Activated T-cell treated with anti-CD3 and anti-CD28 coated beads, Interleukin-2, amount 50 U/mL, for 4 hours (primary cell): ENCODE data around the gene WDR72. TPM values are rescaled to one million over a fixed set of nuclear protein-coding genes. Genes with fewer than 3 reads are reported as not detected.
"Not testable (repeated sequence)": the region's sequence is repeated elsewhere in the genome, so short reads cannot be mapped to it uniquely, and the experiment has no call there.

Experiments used
- ATAC-seq, 2 donors: fragments of 200-7000 bp; cut with Tn5 transposase; one replicate each; pipeline ENCODE4 v1.10.0; 2021
- DNase-seq: peaks from one replicate; pipeline ENCODE4 v3.0.0-alpha.2; 2020
- H3K27me3 Mint-ChIP-seq: one replicate; pipeline ENCODE4 v1.8.0; 2021; ENCODE audit warnings: low read depth, mixed read lengths
- H3K36me3 Mint-ChIP-seq: one replicate; pipeline ENCODE4 v1.8.0; 2022; ENCODE audit warnings: mixed read lengths; ENCODE audit not compliant: insufficient read depth
- H3K4me1 Mint-ChIP-seq: one replicate; pipeline ENCODE4 v1.8.0; 2021; ENCODE audit warnings: low read depth, mixed read lengths
- H3K4me3 Mint-ChIP-seq: one replicate; pipeline ENCODE4 v1.8.0; 2021; ENCODE audit warnings: mild to moderate bottlenecking, moderate library complexity, mixed read lengths
- H3K9me3 Mint-ChIP-seq: one replicate; pipeline ENCODE4 v1.8.0; 2021; ENCODE audit warnings: mixed read lengths
- total RNA-seq, 3 donors: library from RNA; stranded (reverse); gene quantifications; one replicate each; pipeline ENCODE4 v1.2.1, GENCODE V29; 2021

Gene WDR72
- total RNA-seq, 3 donors from 2014 or later = 0.03 TPM; not detected in 2

DNA sequence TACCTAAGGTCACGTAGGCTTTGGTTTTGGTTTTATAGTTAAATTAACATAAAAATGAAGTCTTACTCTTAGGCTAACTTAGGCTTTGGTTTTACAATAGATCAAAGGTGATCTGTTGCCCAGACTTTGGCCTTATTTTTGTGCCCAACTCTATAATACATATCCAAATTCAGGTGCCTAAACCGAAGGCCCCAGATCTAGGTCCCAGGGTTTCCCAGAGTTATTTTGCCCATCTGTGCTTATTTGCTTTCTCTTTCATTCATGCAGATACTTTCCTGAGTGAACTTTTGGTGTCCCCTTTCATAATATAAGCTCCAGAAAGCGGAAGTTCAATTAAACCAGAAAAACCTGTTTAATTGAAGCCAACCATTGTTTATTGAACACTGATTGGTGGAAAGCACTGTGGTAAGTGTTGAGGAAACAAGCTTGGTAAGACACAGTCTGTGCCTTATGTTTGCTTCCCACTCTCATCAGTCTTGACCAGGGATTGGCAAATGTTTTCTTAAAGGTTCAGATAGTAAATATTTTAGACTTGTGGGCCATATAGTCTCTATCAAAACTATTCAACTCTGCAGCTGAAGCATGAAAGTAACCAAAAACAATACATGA is 209.7 kb downstream of the WDR72 start:
- no peak overlapping the region for H3K4me3 Mint-ChIP-seq

DNA sequence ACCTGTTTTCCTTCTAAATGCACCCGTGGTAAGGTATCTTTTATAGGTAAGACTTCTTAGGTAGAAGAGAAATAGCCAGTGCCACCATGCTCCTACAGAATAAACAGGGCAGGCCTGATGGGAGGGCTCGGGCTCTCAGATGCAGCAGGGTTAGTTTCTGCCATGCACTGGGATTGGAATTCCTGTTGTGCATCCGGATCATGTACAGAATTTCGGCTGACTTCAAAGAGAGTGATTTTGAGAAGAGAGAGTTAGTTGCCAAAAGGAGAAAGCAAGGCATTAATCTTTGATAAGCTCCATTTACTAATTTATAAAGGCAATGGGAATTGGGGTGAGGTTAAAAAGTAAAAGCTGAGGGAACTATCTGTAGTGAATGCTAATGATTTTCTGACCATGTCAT is 211.2 kb downstream of the WDR72 start:
- Mint-ChIP-seq H3K9me3 (no peaks in the 10 kb centered on the region), H3K27me3 (no peaks in the 10 kb centered on the region), H3K4me1 (no peaks in the 10 kb centered on the region), H3K36me3 (no peaks in the 10 kb centered on the region), H3K4me3 (no peak overlapping the region)
- DNase-seq (no peak), ATAC-seq (no peak)

More for the DNA sequence above, 209.7 kb downstream of the WDR72 start:
- Mint-ChIP-seq H3K27me3 (no peaks in the 10 kb centered on the region), H3K9me3 (no peaks in the 10 kb centered on the region), H3K36me3 (no peaks in the 10 kb centered on the region), H3K4me1 (no peaks in the 10 kb centered on the region)
- no peak for ATAC-seq
- no peak for DNase-seq

DNA sequence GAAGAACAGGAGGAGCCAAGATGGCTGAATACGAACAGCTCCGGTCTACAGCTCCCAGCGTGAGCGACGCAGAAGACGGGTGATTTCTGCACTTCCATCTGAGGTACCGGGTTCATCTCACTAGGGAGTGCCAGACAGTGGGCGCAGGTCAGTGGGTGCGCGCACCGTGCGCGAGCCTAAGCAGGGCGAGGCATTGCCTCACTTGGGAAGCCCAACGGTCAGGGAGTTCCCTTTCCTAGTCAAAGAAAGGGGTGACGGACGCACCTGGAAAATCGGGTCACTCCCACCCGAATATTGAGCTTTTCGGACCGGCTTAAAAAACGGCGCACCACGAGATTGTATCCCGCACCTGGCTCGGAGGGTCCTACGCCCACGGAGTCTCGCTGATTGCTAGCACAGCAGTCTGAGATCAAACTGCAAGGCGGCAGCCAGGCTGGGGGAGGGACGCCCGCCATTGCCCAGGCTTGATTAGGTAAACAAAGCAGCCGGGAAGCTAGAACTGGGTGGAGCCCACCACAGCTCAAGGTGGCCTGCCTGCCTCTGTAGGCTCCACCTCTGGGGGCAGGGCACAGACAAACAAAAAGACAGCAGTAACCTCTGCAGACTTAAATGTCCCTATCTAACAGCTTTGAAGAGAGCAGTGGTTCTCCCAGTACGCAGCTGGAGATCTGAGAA is 218.7 kb downstream of the WDR72 start:
- H3K9me3 Mint-ChIP-seq, H3K4me3 Mint-ChIP-seq, H3K27me3 Mint-ChIP-seq, ATAC-seq, DNase-seq, H3K4me1 Mint-ChIP-seq, H3K36me3 Mint-ChIP-seq: not testable (repeated sequence)

DNA sequence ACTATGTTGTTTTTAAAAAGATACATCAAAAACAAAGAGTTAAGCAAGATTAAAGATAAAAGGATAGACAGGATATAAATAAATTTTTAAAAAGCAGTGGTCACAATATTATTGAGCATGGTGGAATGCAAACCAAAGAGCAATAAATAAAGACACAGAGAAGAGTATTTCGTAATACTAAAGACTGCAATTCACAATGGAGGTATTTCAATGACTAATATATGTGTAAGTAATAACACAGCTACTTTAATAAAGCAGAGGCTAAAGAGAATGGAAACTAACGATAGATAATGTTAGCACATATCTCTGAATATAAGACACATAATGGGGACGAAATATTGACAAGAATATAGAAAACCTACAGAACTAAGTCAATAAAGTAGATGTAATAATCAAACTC is 219.6 kb downstream of the WDR72 start:
- H3K27me3 Mint-ChIP-seq = no peaks in the 10 kb centered on the region
- H3K9me3 Mint-ChIP-seq = peaks cover 5% of the 10 kb centered on the region
- no peak overlapping the region for H3K4me3 Mint-ChIP-seq
- no peak for DNase-seq
- H3K36me3 Mint-ChIP-seq = no peaks in the 10 kb centered on the region
- no peaks in the 10 kb centered on the region for H3K4me1 Mint-ChIP-seq
- no peak for ATAC-seq

DNA sequence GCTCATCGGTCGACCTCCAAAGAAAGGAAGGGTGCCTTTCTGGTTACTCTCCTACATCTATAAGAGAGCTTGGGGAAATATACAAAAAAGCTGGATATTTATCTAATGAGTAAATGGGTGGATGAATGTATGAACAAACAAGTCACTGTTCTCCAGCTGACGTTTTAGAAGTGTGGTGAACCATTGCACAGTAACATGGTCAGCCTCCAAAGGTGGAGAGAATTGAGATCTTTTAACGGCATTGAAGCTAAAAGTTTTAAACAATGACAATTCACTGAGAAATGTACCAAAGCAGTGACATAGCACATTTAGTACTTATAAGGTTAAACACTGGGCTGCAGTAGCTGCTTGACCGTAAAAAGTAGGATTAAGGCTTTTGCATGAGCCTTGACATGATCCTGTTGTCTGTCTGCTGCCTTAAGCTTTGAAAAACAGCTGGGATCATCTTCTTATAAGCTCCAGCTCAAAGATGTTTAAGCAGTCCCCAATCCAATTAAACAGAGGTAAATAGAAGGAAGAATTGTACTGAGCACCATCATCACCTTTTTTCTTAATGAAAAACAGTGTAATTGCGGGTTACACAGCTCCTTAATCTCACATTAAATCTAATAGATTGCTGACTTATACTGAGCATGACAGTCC is 222.9 kb downstream of the WDR72 start:
- no peak overlapping the region for H3K4me3 Mint-ChIP-seq
- ATAC-seq (no peak), DNase-seq (no peak)
- H3K36me3 Mint-ChIP-seq = no peaks in the 10 kb centered on the region
- H3K27me3 Mint-ChIP-seq = no peaks in the 10 kb centered on the region
- H3K4me1 Mint-ChIP-seq = no peaks in the 10 kb centered on the region
- H3K9me3 Mint-ChIP-seq = peaks cover 5% of the 10 kb centered on the region

DNA sequence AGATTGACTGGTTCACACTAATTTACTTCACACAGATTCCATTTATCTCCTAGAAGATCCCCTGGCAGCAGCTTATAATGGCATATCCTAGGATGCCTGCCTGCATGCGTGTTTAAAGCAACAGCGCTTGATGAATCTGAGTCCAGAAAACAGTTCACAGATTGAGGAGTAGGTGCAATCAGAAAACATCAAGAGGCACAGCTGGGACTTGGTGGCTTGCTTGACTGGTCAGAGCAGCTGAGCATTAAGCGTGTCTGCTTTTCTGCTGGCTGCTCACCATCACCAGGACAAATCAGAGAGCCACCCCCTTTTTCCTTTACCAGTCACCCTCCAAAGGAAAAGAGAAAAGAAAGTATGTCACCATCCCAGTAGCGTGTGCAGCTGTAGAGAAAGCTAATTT is 223.6 kb downstream of the WDR72 start:
- Mint-ChIP-seq H3K4me1 (no peaks in the 10 kb centered on the region), H3K9me3 (peaks cover 5% of the 10 kb centered on the region), H3K27me3 (no peaks in the 10 kb centered on the region), H3K4me3 (no peak overlapping the region), H3K36me3 (no peaks in the 10 kb centered on the region)
- DNase-seq (no peak), ATAC-seq (no peak)

DNA sequence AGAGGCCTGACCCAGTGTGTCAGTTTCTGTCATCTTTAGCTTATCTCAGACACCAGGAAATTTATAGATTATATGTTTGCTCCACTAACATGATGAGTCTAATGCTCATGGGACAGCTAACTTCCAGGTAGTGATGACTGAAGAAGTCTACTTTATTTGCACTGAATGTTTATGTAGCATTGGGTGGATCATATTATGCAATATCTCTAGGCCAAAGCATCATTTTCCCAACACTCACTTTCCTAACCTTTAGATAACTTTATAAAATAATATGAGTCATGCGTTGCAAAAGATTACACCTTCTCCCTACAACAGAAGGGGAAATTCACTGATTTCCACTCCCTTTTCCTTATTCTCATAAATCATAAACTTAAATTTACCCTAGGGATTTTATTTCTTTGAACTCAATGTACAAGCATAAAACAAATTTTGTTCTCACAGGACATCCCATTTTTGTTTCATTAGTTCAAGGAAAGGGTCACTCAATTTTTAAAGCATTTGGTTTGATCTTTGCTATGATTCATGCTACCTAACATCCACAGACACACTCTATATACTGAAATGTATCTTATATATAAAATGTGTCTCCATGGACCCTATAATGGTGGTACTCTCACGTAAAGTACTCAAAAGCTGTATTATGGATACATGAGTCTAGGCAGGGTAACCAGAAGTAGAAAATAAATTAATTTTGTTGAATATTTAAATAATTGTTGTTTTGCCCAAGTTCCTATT is 225.2 kb downstream of the WDR72 start:
- ATAC-seq = no peak
- no peaks in the 10 kb centered on the region for H3K36me3 Mint-ChIP-seq
- H3K4me1 Mint-ChIP-seq = no peaks in the 10 kb centered on the region
- no peak overlapping the region for H3K4me3 Mint-ChIP-seq
- no peak for DNase-seq
- no peaks in the 10 kb centered on the region for H3K9me3 Mint-ChIP-seq
- H3K27me3 Mint-ChIP-seq = no peaks in the 10 kb centered on the region

DNA sequence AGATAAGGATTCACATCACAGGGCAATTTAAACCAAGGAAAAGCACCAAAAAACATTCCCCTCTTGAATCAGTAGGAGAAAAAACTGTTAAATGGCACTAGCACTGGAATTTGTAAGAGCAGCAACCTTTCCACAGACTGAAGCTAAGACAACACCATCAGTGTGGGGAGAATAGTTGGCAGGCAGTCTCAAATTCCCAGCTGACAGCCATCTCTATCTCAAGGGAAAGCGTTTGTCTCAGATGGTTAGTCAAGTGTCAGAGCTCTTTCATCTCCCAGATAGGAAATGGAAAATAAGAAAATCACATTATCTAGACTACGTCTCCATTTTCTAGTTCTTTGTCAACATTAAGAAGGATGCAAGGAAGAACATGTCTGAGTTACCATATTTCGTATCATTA is 228.7 kb downstream of the WDR72 start:
- H3K27me3 Mint-ChIP-seq = no peaks in the 10 kb centered on the region
- ATAC-seq = no peak
- no peaks in the 10 kb centered on the region for H3K9me3 Mint-ChIP-seq
- H3K36me3 Mint-ChIP-seq = no peaks in the 10 kb centered on the region
- H3K4me1 Mint-ChIP-seq = no peaks in the 10 kb centered on the region
- DNase-seq = no peak
- no peak overlapping the region for H3K4me3 Mint-ChIP-seq

DNA sequence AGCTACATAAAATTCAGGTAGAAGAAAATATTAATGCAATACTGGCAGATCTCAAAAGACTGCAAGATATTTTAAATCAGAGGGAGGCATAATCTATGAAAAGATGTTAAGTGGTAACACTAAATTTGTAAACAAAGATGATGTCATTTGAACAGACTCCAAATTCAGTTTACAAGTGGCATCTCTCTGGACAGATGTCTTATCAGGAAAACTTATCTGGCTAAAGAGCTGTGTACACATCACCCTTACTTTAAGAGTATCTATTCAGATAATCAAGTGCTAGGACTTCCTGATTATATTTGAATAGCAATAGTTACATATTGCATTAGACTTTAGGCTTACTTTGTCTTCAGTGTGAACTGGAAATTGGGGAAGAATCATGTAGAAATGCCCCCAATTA is 231.5 kb downstream of the WDR72 start:
- Mint-ChIP-seq H3K9me3 (no peaks in the 10 kb centered on the region), H3K36me3 (no peaks in the 10 kb centered on the region), H3K4me3 (no peak overlapping the region), H3K27me3 (no peaks in the 10 kb centered on the region), H3K4me1 (no peaks in the 10 kb centered on the region)
- DNase-seq (no peak), ATAC-seq (no peak)

DNA sequence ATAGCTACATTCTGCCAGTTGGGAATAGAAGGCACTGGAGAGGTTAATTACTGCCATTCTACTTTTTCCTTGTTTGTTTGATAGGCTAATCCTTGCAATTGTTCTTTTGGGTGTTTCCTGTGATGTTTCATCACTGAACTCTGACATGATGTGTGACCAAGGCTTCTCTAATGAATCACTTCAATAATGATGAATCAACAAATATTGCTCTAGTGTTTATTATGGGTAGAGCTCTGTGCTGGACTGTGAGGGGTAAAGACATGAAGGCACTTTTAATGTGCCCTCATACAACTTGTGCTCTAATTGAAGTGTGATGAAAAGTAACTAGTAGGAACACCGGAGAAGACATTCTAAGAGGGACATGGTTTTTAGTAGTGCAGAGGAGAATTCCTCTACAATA is 233.6 kb downstream of the WDR72 start:
- Mint-ChIP-seq H3K36me3 (no peaks in the 10 kb centered on the region), H3K4me1 (no peaks in the 10 kb centered on the region), H3K4me3 (no peak overlapping the region), H3K9me3 (no peaks in the 10 kb centered on the region), H3K27me3 (no peaks in the 10 kb centered on the region)
- DNase-seq = no peak
- no peak for ATAC-seq

DNA sequence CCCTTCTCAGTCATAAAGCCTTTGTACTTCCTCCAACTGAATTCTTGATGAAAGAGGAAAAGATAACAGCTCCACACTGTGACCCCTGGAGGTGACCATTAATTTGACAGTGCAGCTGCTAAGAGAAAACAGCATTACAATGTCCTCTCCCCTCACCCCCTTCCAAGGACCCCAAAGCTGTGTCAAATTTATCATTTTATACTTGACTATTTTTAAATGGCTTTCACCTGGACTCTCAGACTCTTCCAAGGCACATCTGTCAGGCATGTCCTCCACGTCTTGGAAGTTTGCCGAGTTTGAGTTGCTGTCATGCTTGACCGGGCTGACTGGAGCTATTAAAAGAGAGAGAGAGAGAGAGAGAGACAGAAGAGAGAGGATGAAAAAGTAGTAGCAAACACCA is 236.5 kb downstream of the WDR72 start:
- DNase-seq = no peak
- no peaks in the 10 kb centered on the region for H3K9me3 Mint-ChIP-seq
- no peaks in the 10 kb centered on the region for H3K4me1 Mint-ChIP-seq
- no peak for ATAC-seq
- H3K27me3 Mint-ChIP-seq = no peaks in the 10 kb centered on the region
- no peak overlapping the region for H3K4me3 Mint-ChIP-seq
- H3K36me3 Mint-ChIP-seq = no peaks in the 10 kb centered on the region

DNA sequence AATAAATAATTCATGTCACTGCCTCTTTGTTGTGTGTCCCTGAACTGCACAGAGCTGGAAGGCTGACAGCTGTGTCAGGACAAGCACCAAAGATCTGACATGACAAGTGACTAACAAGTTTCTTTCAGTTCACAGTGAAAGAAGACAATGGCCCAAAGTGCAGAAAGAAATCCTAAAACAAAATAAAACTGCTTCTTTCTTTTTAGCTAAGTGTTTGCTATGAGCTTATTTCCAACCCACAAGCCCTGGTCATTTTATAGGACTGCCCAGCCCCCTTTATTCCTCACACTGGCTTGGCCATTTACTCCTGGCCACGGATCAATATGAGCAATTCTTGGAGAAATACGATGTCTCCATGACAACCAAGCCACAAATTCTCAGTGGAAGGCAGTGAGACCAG is 238.5 kb downstream of the WDR72 start:
- H3K4me1 Mint-ChIP-seq = no peaks in the 10 kb centered on the region
- no peaks in the 10 kb centered on the region for H3K9me3 Mint-ChIP-seq
- DNase-seq (no peak), ATAC-seq (no peak)
- no peaks in the 10 kb centered on the region for H3K36me3 Mint-ChIP-seq
- no peaks in the 10 kb centered on the region for H3K27me3 Mint-ChIP-seq
- H3K4me3 Mint-ChIP-seq = no peak overlapping the region

DNA sequence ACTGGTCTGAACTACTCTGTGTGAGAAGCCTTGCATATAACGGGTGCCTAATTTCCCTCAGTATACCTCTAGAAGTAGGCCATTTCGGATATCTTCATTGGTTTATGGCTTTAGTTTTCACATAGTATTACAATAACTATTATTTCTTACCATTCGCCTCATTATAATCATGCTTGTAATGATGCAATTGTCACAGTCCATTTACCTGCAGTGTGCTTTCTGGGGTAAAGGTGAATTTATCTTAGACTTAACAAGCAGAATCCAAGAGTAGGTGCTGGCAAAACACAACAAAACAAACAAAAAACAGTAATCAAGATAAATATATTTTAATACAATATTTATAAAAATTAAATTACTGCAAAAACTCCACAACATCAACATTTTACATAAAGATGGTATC is 246.0 kb downstream of the WDR72 start:
- Mint-ChIP-seq H3K4me3 (no peak overlapping the region), H3K36me3 (no peaks in the 10 kb centered on the region)
- no peak for ATAC-seq

DNA sequence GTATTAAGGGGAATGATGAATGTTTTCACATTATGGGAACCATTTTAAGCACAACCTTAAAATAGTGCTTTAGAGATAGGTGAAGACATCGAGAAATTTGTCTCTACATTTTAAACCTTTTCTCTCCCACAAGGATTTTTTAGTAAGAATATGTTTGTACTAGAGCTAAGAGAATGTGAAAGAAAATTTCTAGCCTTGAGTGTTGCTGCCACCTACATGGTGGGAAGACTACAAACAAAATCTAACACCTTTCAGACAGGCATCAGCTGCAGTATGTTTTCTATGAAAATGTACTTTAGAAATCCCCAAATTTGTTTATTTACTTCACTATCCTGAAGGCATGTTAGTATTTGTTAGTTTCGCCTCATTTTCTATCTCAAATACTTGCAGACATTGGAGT is 247.4 kb downstream of the WDR72 start:
- Mint-ChIP-seq H3K36me3 (no peaks in the 10 kb centered on the region), H3K9me3 (no peaks in the 10 kb centered on the region), H3K4me1 (no peaks in the 10 kb centered on the region), H3K4me3 (no peak overlapping the region), H3K27me3 (no peaks in the 10 kb centered on the region)
- DNase-seq (no peak), ATAC-seq (no peak)

More for the DNA sequence above, 246.0 kb downstream of the WDR72 start:
- no peak for DNase-seq
- Mint-ChIP-seq H3K4me1 (no peaks in the 10 kb centered on the region), H3K9me3 (no peaks in the 10 kb centered on the region), H3K27me3 (no peaks in the 10 kb centered on the region)

DNA sequence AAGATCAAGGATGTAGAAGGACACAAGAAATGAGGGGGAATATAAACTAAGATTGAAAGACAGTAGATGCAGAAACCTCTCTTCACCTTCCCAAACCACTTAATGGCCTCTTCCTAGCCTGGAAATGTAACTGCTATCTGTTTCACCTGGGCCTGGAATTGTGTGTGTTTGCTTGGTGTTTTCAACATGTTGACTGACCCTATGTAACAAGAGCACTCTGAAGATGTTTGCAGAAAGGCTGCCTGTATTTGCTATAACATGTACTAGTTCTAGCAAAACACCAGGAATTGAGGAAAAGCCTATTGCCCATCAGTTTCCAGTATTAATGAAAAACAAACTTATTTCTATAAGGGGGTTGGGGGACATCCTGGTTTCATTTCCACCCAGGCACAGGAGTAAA is 248.3 kb downstream of the WDR72 start:
- no peaks in the 10 kb centered on the region for H3K9me3 Mint-ChIP-seq
- H3K36me3 Mint-ChIP-seq = no peaks in the 10 kb centered on the region
- ATAC-seq = no peak
- no peaks in the 10 kb centered on the region for H3K4me1 Mint-ChIP-seq
- no peak overlapping the region for H3K4me3 Mint-ChIP-seq
- DNase-seq = no peak
- no peaks in the 10 kb centered on the region for H3K27me3 Mint-ChIP-seq
